ENCODE data around the gene CELSR1.

The CELSR1 gene

GRCh38 chr22:46394622-46395021 is 142.8 kb downstream of the CELSR1 start:
- no peak for DNase-seq (ENCODE audit: low spot score)

- DNase-seq (ENCODE audit: low spot score) = no peak
Measured at GRCh38 chr22:46393873-46394272, 143.5 kb downstream of the CELSR1 start.

- no peak for DNase-seq (ENCODE audit: low spot score)
Measured at GRCh38 chr22:46392137-46392844, 145.1 kb downstream of the CELSR1 start.

GRCh38 chr22:46391486-46392136 is 145.8 kb downstream of the CELSR1 start:
- no peak for DNase-seq (ENCODE audit: low spot score)

- no peak for DNase-seq (ENCODE audit: low spot score)
Measured at GRCh38 chr22:46390652-46391301, 146.6 kb downstream of the CELSR1 start.

GRCh38 chr22:46390105-46390651 is 147.2 kb downstream of the CELSR1 start:
- no peak for DNase-seq (ENCODE audit: low spot score)

- no peak for DNase-seq (ENCODE audit: low spot score)
Measured at GRCh38 chr22:46389081-46389480, 148.3 kb downstream of the CELSR1 start.

- no peak for DNase-seq (ENCODE audit: low spot score)
Measured at GRCh38 chr22:46388647-46389046, 148.8 kb downstream of the CELSR1 start.

- DNase-seq (ENCODE audit: low spot score) = no peak
Measured at GRCh38 chr22:46387748-46388147, 149.7 kb downstream of the CELSR1 start.

- no peak for DNase-seq (ENCODE audit: low spot score)
Measured at GRCh38 chr22:46386312-46386711, 151.1 kb downstream of the CELSR1 start.

GRCh38 chr22:46382524-46382923 is 154.9 kb downstream of the CELSR1 start:
- DNase-seq (ENCODE audit: low spot score) = no peak

- DNase-seq (ENCODE audit: low spot score) = no peak
Measured at GRCh38 chr22:46381731-46382130, 155.7 kb downstream of the CELSR1 start.

GRCh38 chr22:46381142-46381541 is 156.3 kb downstream of the CELSR1 start:
- DNase-seq (ENCODE audit: low spot score) = no peak

GRCh38 chr22:46380581-46380980 is 156.8 kb downstream of the CELSR1 start:
- DNase-seq (ENCODE audit: low spot score) = no peak

GRCh38 chr22:46380069-46380468 is 157.4 kb downstream of the CELSR1 start:
- DNase-seq (ENCODE audit: low spot score) = no peak

- DNase-seq (ENCODE audit: low spot score) = no peak
Measured at GRCh38 chr22:46379066-46379930, 158.1 kb downstream of the CELSR1 start.

- no peak for DNase-seq (ENCODE audit: low spot score)
Measured at GRCh38 chr22:46378426-46379065, 158.9 kb downstream of the CELSR1 start.

- DNase-seq (ENCODE audit: low spot score) = no peak
Measured at GRCh38 chr22:46377525-46378425, 159.6 kb downstream of the CELSR1 start.

- no peak for DNase-seq (ENCODE audit: low spot score)
Measured at GRCh38 chr22:46376908-46377524, 160.4 kb downstream of the CELSR1 start.

- DNase-seq (ENCODE audit: low spot score) = no peak
Measured at GRCh38 chr22:46376111-46376510, 161.3 kb downstream of the CELSR1 start.
